Fibroblast of skin of right biceps (primary cell): ENCODE data around the gene GRID1.

Experiments
- DNase-seq: peaks from one replicate; pipeline ENCODE4 v3.0.0-alpha.2; 2013

Gene GRID1

DNA sequence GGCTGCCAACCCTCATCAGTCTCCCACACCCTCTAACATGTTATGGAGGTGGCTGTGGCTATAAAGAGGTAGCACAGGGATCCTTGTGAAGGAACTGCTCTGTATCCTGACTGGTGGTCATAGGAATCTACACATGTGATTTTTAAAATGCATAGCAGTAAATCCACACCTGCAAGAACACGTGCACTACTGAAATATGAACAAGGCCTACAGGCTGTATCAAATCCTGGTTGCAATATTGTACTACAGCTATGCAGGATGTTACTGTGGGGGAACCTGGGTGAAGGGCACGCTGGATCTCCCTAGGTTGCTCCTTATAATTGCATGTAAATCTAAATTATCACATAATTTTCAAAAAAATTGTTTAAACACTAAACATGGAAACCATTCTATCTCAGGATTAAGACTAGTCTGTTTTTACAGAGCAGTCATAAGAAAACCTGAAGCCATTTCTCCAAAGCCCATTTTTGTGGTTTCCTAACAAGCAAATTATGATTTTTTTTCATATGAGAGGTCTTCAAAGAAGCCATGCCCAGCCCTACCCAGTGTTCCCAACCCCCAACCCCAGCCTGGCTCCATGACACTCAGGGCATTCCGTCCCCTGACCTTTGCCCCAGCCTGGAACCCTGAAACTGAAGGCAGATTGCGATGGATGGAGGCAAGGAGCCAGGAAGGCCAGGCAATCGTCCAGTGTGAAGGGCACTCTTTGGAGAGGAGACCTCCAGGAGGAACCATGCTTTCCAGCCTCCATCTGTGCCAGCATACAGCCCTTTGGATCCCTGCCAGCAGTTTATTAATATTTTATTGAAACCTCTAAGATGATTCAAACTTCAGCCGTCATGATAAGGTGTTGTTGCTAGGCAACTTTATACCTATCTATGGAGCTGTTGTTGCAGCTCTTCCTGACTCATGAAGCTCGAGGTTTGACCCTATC is 161.0 kb downstream of the GRID1 start:
- DNase-seq: no peak

DNA sequence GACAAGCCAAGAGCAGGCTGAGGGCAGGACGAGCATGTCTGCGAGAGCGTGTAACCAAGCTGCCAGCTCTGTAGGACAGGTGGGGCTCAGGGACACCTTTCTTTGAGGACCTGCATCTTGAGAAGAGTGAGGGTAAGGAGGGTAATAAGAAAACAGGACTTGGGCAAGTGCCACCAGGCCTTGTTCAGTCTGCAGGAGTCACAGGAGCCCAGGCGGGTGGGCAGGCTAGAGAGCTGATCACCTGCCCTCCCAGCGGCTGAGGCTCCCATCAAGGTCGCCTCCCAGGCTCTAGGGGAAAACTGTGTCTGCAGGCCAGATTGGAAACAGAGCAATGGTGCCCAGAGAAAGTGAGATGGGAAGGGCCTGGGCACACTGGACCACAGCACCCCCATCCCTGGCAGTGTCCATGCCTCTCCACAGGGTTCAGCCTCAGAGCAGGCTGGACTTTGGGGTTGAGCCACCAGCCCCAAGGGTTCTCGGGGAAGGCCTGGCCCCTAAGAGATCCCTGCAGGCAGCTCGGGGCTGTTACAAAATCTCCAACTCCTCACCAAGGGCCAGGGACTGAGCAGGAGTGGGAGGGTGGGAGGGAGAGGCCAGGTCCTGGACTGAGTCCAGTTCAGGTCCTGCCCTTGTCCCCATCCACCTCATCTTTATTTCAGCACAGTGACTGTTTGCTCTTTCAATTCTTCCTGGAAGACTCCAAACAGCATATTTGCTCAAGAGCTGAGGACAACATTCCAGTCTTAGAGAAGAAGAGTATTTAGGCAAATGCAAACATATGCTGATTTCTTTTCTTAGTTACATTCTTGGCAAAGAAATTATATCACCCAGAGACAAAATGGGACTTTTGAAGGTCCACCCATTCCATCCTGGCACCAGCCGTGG is 161.9 kb downstream of the GRID1 start:
- DNase-seq: no peak

DNA sequence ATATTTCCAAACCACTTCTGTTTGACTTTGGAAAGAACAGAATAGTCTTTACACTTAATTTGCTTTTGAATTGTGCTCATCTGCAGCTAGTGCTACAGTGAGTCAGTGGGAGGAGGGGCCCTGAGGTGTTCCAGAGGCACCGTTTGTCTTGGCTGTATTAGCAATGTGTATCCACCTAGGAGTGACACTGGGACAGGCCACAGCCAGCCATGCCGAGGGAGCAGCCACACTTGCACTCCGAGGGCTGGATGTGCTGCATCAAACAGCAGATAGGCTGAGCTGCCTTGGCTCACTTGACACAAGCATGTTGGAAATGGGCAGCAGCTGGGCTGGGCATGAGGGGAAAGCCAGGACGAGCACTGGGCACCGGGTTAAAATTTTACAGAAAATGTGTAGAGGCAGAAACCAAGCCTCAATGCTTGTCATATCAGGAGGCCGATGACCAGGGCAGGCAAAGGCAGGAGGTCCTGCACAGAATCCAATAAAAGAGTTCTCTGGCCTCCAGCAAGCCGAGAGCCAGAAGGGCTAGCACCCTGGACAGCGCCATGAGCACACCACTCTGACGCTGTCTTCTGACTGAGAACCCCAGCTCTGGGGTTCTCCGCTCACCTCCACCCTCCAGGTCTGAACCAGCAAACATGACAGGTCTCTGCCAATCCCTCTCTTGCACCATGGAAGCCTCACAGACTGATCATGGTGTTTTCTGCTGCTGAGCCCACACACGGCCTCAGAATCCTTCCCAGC is 163.3 kb downstream of the GRID1 start:
- peak; percentile 12 for DNase-seq

- DNase-seq: no peak
Measured at GRCh38 chr10:86202226-86202735, 164.3 kb downstream of the GRID1 start.

DNA sequence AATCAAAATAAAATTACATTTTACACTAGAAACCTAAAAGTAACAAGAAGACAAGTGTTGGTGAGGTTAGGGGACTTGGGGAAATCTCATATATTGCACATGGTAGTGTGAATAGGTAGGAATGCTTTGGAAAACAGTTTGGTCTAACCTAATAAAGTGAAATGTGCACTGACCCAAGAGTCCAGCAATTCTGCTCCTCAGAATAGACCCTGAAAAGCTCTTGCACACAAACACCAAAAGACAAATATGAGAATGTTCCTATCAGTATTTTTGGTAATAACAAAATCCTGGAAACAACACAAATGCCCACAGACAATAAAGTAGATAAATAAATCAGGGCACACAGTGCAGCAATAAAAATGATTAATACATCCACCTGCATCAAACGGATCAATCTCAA is 165.7 kb downstream of the GRID1 start:
- DNase-seq: no peak

GRCh38 chr10:86200269-86200668 is 166.3 kb downstream of the GRID1 start:
- no peak for DNase-seq

DNA sequence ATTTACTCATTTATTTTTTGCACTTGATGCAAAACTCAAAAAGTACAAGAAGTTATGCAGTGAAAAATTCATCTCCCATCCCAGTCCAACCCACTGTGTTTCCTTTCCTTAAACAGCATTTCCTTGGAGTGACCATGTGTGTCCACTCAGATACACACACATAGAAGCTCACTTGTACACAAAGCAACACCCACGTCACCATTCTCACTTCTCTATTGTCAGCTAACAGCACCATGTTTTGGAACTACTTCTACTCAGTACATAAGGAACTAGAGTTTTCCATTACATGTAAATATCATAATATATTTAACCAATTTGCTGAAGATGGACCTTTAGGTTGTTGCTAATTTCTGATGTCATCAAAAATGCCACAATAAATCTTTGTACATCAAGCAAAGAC is 167.6 kb downstream of the GRID1 start:
- no peak for DNase-seq

DNA sequence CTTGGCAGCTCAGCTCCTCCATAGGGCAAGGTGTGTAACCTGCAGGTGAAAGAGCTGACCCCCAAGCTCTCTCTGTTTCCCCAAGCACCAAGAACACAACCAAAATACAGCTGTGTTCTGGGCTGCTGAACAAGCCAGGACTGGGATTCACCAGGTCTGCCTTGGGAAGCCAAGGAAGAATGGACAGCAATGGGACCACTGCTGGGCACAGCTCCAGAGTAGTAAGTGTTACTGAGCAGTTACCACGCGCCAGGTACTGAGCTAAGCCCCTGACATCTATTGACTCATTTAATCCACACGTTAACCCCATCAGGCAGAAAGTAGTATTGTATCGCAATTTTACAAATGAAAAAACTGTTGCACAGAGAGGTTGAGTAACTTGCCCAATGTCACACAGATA is 168.3 kb downstream of the GRID1 start:
- DNase-seq: no peak

GRCh38 chr10:86197166-86197790 is 169.3 kb downstream of the GRID1 start:
- no peak for DNase-seq

GRCh38 chr10:86195521-86196157 is 171.0 kb downstream of the GRID1 start:
- DNase-seq: peak; percentile 1

GRCh38 chr10:86194684-86195083 is 171.9 kb downstream of the GRID1 start:
- DNase-seq: no peak

- no peak for DNase-seq
Measured at GRCh38 chr10:86193841-86194240, 172.8 kb downstream of the GRID1 start.

- DNase-seq: no peak
Measured at GRCh38 chr10:86192691-86193090, 173.9 kb downstream of the GRID1 start.

DNA sequence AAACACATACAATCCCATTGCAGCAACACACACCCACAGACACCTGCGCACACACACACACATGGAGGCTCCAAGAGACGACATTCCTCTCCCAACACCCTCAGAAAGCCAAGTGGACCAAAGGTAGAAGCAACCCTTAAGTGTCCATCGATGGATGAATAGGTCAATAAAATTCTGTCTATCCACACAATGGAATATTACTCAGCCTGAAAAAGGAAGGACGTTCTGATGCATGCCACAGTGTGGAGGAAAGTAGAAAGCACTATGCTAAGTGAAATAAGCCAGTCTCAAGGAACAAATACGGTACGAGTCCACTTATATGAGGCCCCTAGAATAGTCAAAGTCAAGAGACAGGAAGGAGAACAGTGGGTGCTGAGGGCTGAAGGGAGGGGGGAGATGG is 174.4 kb downstream of the GRID1 start:
- no peak for DNase-seq

- DNase-seq: no peak
Measured at GRCh38 chr10:86191686-86192085, 174.9 kb downstream of the GRID1 start.

DNA sequence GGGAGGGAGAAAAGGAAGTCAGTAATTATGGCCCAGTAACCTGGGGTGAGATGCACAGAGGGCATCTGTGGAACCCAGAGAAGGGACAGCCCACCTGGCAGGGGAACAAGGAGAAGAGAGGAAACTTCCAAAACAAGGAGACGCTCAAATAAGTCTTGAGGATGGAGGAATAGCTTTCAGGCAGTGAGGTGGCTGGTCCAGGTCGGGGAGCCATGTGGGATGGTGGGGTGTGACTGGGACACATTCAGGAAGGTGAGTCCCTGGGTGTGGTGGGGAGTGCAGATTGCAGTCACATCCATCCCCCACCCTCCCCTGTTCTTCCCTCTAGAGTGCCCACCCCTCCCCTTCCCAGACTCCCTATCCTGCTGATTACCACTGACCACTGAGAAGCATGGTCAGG is 175.4 kb downstream of the GRID1 start:
- DNase-seq: no peak

DNA sequence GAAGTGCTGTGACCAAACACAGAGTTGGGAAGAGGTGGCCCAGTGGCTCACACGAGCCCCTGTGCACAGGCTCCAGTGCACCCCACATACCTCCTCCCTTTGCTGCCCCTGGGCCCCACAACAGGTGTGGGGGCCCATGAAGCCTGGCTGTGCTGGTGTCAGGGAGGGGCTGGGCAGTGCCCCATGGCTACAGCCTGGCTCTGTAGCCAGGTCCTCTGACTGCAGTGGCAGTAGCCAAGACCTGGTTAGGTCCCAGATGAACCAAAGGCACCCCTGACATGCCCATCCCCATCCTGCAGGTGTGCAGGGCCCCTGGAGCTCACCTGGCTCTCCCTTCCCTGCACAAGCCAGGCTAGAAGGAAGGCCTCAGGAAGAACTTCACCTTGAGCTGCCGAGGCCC is 176.3 kb downstream of the GRID1 start:
- no peak for DNase-seq

DNA sequence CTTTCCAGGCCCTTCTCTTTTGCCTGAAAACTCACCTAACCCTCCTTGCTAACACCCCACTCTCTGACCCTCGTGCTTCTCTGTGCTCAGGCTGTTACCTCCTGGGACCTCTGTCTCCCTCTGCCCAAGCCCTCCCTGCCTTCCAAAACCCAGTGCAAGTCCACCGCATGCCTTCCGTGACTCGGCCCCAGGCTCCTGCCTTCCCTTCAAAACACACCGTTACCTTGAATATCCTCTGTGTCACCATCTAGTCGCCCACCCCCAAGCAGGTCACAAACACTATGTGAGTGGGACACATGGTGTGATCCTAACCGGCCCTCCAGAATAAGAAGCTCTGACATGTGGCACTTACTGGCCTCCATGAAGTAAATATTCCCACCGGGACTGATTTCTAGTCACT is 176.7 kb downstream of the GRID1 start:
- no peak for DNase-seq

DNA sequence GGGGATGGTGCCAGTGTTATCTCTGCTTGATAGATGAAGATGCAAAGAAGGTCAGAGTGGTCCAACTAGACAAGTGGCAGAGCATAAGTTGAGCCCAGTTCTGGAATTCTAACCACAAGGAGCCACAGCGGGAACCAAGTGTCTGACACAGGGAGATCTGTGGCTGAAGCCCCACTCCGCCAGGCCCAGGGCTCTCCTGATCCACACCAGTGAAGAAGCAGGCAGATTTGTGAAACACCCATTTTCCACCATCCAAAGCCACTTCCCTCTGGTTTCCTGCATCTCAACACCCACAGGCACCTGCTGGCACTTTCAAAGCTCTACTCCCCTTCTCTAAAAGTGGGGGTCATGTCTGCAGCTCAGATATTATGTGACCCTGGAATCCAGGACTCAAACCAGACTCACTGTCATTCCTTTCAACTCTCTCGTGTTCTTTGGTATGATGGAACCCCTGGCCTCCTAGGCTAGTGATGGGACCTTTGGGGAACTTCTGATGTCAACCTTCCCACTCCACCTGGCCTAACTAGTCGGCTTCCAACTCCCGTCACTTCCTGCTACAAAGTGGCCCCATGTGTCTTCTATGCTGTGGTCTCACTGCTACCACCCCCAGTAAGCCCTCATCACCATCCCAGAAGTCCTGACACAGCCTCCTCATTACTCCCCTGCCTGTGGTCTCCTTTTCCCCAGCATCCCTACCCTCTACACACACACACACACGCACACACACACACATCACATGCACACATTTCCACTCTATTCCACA is 177.6 kb downstream of the GRID1 start:
- DNase-seq: no peak

DNA sequence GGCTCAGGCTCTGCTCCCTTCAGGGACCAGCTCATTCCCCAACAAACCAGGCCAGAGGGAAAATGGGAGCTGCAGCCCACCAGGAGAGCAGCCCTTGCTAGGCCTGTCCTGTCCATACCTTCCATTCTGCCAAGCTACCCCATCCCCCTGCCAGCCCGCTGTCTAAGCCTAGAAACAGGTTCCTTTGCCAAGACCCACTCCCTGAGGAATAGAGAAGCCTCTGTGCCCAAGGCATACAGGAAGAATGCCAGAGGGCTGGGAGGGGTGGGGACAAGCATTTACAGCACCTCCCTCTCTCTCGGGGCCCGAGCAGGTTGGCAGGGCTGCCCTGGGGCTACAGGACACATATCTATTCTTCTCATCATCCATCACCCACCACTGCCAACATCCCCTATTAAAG is 178.3 kb downstream of the GRID1 start:
- no peak for DNase-seq
